Upper lobe of left lung (tissue), 6 donors: ENCODE measurements around the gene PRKCZ. TPM values are rescaled to one million over a fixed set of nuclear protein-coding genes. Genes with fewer than 3 reads are reported as not detected.

Experiments used
- ATAC-seq, 2 donors: fragments of 200-7000 bp; cut with Tn5 transposase; one replicate each; pipeline ENCODE4 v1.9.1; 2022; ENCODE audit warnings: mild to moderate bottlenecking in 2 of 2, moderate library complexity in 2 of 2; ENCODE audit not compliant: low FRiP score in 2 of 2
- DNase-seq, 2 donors: peaks; one replicate each; pipeline ENCODE4 v3.0.0-alpha.2; 2019 to 2020
- H3K27ac ChIP-seq, 4 donors: fragments of 200-600 bp; sonication (generic); one replicate each; pipeline ENCODE4 v1.5.1; 2016 to 2019
- H3K27me3 ChIP-seq, 4 donors: fragments of 200-600 bp; sonication (generic); one replicate each; pipeline ENCODE4 v1.5.1; 2017 to 2019
- H3K36me3 ChIP-seq, 4 donors: fragments of 200-600 bp; sonication (generic); one replicate each; pipeline ENCODE4 v1.5.1; 2016 to 2019
- H3K4me1 ChIP-seq, 4 donors: fragments of 200-600 bp; sonication (generic); one replicate each; pipeline ENCODE4 v1.5.1; 2018 to 2019
- H3K4me3 ChIP-seq, 4 donors: fragments of 200-600 bp; sonication (generic); one replicate each; pipeline ENCODE4 v1.5.1; 2017 to 2019; ENCODE audit warnings: mild to moderate bottlenecking in 2 of 4, moderate library complexity in 1 of 4
- H3K9me3 ChIP-seq, 4 donors: fragments of 200-600 bp; sonication (generic); one replicate each; pipeline ENCODE4 v1.5.1; 2018 to 2019
- EP300 ChIP-seq, 4 donors: sonication (generic); formaldehyde crosslinking; IDR thresholded peaks; one replicate each; pipeline ENCODE4 v1.5.1; 2017; ENCODE audit warnings: antibody characterized with exemption in 4 of 4, control low read depth in 2 of 4
- POLR2A ChIP-seq, 4 donors: fragments of 450-650 bp; IDR thresholded peaks; one replicate each; pipeline ENCODE4 v1.5.1; 2016 to 2017; ENCODE audit warnings: antibody characterized with exemption in 4 of 4, mild to moderate bottlenecking in 2 of 4
- POLR2AphosphoS5 ChIP-seq, 2 donors: sonication (generic); formaldehyde crosslinking; IDR thresholded peaks; one replicate each; pipeline ENCODE4 v1.5.1; 2017; ENCODE audit warnings: antibody characterized with exemption in 2 of 2
- WGBS, 2 donors: methylation state at CpG; one replicate each; pipeline ENCODE4 v1.1.5; 2017 to 2018; 5-methylcytosine and 5-hydroxymethylcytosine counted together
- total RNA-seq, 6 donors: library from RNA; depleted of rRNA in 4 of 6; stranded (reverse); fragments of >200 nt in 4 of 6; gene quantifications; one replicate each; pipeline versions ENCODE4 v1.1.0 to v1.2.1, GENCODE V29; 2016 to 2021
- TF ChIP-seq, protein P1 (sequence below), 6 experiments: fragments of 450-650 bp in 4 of 6; fragments of 200-600 bp in 2 of 6; sonication (generic) in 2 of 6; IDR thresholded peaks; one replicate each; pipeline ENCODE4 v1.5.1; 2016 to 2019; ENCODE audit warnings: antibody characterized with exemption in 6 of 6
- donor health status: DM: no; HTN: no; CAD: no; lungs with moderate emphysema.
- donor health status: DM: no; HTN: yes; CAD: no; lungs with severe emphysema.

The PRKCZ gene
- total RNA-seq, 6 donors from 2014 or later = 107 to 169 (median 138) TPM

DNA sequence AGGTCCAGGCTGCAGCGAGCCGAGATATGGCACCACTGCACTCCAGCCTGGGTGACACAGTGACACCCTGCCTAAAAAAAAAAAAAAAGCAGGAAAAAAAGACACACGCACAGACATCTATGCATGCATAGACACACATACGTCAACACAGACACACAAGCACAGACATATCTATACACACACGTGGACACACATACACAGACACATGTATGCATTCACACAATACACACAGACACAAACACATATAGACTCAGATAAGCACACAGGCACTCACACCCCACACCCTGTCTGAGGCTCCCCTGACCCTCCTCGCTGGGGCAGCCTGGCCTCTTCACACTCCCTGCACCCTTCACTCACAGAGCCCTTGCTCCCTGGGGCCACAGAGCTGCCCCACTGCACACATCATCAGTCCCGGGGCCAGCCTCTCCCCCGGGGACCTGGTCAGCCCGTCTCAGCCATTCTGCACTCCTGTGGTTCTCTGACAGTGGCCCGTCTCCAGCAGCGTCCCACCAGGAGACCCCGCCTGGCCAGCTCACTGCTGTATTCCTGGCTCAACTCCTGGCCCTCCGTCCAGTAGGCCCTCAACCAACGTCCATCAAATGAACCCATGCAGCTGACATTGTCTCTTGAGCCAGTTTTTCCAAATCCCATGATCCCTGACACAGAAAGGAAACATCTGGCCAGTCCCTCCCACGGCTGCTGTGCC lies 4.6 kb upstream of the PRKCZ start:
- H3K27me3 ChIP-seq = peaks cover 0 to 16% (median 4%) of the 10 kb centered on the region in 4 donors
- H3K27ac ChIP-seq = peak overlapping the region in 2 of 4 donors; percentile 36 to 61
- H3K4me1 ChIP-seq = peaks cover 19 to 35% (median 25%) of the 10 kb centered on the region in 4 donors
- TF ChIP-seq POLR2A (IDR thresholded peaks at IDR 0.05) = no peak
- peak in 1 of 2 donors; percentile 47 for TF ChIP-seq POLR2AphosphoS5 (IDR thresholded peaks at IDR 0.05)
- no peak for TF ChIP-seq EP300 (IDR thresholded peaks at IDR 0.05)
- TF ChIP-seq, protein P1, sequence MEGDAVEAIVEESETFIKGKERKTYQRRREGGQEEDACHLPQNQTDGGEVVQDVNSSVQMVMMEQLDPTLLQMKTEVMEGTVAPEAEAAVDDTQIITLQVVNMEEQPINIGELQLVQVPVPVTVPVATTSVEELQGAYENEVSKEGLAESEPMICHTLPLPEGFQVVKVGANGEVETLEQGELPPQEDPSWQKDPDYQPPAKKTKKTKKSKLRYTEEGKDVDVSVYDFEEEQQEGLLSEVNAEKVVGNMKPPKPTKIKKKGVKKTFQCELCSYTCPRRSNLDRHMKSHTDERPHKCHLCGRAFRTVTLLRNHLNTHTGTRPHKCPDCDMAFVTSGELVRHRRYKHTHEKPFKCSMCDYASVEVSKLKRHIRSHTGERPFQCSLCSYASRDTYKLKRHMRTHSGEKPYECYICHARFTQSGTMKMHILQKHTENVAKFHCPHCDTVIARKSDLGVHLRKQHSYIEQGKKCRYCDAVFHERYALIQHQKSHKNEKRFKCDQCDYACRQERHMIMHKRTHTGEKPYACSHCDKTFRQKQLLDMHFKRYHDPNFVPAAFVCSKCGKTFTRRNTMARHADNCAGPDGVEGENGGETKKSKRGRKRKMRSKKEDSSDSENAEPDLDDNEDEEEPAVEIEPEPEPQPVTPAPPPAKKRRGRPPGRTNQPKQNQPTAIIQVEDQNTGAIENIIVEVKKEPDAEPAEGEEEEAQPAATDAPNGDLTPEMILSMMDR (IDR thresholded peaks at IDR 0.05) = no peak
- H3K9me3 ChIP-seq = no peaks in the 10 kb centered on the region
- no peak overlapping the region for H3K4me3 ChIP-seq
- DNase-seq (peak in 1 of 2 donors; percentile 53), ATAC-seq (no peak)
- WGBS, 2 donors = 59 to 82% methylated on average over 12 to 15 of the region's 15 CpGs
- H3K36me3 ChIP-seq = no peaks in the 10 kb centered on the region

DNA sequence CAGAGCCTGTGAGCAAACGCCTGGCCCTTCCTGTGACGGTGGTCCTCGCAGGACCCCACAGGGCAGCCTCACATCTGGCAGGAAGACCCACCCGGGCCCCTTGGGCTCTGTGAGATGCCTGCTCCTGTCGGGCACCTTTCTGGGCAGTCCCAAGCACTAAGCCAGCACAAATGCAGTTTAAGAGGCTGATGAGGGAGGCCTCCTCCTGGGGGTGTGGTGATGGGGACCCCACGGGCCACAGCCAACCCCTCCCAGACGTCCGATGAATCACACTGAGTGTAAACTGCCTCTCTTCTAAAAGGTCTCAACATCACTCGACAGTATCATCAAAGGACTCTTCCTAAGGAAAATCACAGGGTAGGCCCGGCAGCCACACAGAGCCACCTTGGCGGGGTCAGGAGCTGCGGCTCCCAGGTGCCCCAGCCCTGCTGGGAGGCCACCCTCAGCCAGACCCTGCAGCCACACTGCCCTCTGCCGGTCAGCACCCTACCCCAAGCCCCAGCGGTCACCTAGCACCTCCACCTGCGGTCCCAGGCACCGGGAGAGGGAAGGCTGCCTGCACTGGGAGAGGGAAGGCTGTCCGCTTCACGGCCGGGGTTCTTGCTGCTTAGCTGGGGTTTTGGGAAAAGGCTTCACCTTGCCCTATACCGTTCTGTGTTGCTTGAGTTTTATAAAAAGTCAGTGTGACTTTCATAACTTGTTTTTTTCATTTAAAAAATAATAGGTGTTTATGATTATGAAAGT lies 3.9 kb upstream of the PRKCZ start:
- Histone ChIP-seq H3K36me3 (no peaks in the 10 kb centered on the region), H3K4me3 (no peak overlapping the region), H3K9me3 (no peaks in the 10 kb centered on the region), H3K27me3 (peaks cover 0 to 19% (median 7%) of the 10 kb centered on the region in 4 donors), H3K4me1 (peaks cover 19 to 43% (median 25%) of the 10 kb centered on the region in 4 donors), H3K27ac (peak overlapping the region in 2 of 4 donors; percentile 36 to 61)
- ATAC-seq = peak in 1 of 2 donors; percentile 56
- WGBS, 2 donors = 36 to 44% methylated on average over 12 to 20 of the region's 20 CpGs
- peak; percentile 78 to 90 for DNase-seq
- TF ChIP-seq, protein P1 (IDR thresholded peaks at IDR 0.05) = peak; percentile 59 to 78 (median 70)
- TF ChIP-seq EP300 (IDR thresholded peaks at IDR 0.05) = no peak

DNA sequence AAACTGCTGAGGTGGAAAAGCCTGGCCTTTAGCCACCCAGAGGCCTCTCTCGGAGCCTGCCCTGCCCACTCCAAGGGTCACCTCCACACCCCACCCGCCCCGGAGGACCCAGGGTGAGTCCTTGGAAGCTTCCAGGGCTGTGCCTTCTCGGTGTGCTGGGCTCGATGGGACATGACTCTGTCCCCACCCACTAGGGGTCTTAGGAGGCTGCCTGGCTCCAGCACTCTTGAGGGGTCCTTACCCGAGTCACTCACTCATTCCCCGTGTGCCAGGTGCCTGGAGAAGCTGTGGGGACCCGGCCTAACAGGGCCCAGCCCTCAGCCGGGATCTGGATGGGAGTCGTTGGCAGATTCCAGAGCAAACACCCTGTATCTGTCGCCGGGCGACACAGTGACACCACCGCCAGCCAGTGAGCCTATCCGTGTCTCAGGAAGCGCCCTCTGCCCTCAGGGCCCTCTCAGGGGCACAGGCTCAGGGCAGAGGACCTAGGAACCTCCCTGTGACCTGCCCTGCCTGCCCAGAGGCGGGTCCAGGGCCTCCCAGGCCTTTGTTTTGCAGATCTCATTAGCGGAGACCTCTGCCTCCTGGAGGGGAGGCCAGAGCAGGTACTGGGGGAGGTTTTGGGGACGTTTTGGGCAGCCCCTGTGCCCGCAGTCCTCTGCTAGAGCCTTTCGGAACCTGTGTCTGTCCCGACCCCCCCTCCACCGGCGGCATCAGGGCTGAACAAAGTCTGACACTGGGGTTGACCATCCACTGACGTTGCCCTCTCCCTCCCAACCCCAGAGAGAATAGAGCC lies 3.1 kb upstream of the PRKCZ start:
- Histone ChIP-seq H3K9me3 (no peaks in the 10 kb centered on the region), H3K4me3 (no peak overlapping the region), H3K4me1 (peaks cover 19 to 51% (median 25%) of the 10 kb centered on the region in 4 donors), H3K27ac (no peak overlapping the region), H3K27me3 (peaks cover 0 to 19% (median 7%) of the 10 kb centered on the region in 4 donors), H3K36me3 (no peaks in the 10 kb centered on the region)
- 62 to 73% methylated on average over 3 to 22 of the region's 25 CpGs for WGBS, 2 donors
- no peak for DNase-seq
- TF ChIP-seq POLR2AphosphoS5 (IDR thresholded peaks at IDR 0.05) (no peak), POLR2A (IDR thresholded peaks at IDR 0.05) (no peak), EP300 (IDR thresholded peaks at IDR 0.05) (no peak)
- TF ChIP-seq, protein P1 (IDR thresholded peaks at IDR 0.05) = no peak
- no peak for ATAC-seq

DNA sequence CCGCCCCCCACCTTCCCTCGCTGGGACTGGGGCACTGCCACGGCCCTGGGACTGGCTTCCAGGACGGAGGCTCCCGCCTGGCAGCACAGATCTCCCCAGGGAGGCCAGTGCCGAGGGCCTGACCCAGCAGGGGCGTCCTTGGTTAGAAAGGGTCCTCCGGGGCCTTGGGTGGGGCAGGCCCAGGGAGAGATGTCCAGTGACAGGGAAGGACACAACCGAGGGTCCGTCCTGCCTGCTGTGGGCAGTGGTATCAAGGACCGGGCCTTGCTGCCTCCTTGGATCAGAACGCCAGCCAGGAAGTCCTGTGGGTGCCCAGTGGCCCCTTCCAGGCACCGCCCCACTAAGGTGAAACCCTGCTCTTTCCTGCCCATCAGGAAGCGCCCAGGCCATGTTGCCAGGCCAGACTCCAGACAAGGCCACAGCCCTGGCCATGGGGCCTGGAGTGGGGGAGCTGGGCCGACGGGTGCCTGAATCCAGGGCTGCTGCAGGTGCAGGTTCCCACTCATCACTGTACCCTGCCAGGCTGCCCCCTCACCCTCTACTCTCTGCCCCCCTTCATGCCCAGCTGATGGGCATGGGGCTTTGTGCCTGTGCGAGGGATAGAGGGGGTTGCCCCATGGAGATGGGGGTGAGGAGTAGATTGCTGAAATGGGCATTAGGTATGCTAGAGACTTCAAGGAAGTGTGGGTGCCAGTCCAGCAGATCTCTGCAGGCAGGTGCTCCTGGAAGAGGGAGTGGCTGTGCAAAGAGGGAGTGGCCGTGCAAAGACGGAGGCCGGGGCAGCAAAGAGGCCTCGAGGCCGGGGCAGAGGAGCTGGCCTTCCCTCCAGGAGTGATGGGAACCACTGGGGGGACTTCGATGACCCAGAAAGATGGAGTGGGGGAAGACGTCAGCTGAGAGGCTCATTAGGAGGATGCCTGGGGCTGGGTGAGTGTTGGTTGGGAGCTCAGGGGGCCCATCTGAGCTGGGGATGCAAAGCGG lies 2.2 kb upstream of the PRKCZ start:
- no peak overlapping the region for H3K4me3 ChIP-seq
- DNase-seq = peak in 1 of 2 donors; percentile 71
- no peaks in the 10 kb centered on the region for H3K9me3 ChIP-seq
- H3K36me3 ChIP-seq = no peaks in the 10 kb centered on the region
- ATAC-seq = no peak
- TF ChIP-seq, protein P1 (IDR thresholded peaks at IDR 0.05) = no peak
- no peak for TF ChIP-seq EP300 (IDR thresholded peaks at IDR 0.05)
- TF ChIP-seq POLR2AphosphoS5 (IDR thresholded peaks at IDR 0.05) = no peak
- TF ChIP-seq POLR2A (IDR thresholded peaks at IDR 0.05) = no peak
- WGBS, 2 donors = 74 to 85% methylated on average over 9 to 25 of the region's 25 CpGs
- H3K27ac ChIP-seq = no peak overlapping the region
- H3K27me3 ChIP-seq = peaks cover 0 to 19% (median 7%) of the 10 kb centered on the region in 4 donors
- peaks cover 19 to 55% (median 25%) of the 10 kb centered on the region in 4 donors for H3K4me1 ChIP-seq
